ENCODE results near the gene NPBWR2. TPM values are rescaled to one million over a fixed set of nuclear protein-coding genes. Genes with fewer than 3 reads are reported as not detected.
A peak's percentile ranks its signal among the peaks of the same experiment; 100 is the strongest.

The NPBWR2 gene
- total RNA-seq, 1 experiment from 2014 or later = not detected

DNA sequence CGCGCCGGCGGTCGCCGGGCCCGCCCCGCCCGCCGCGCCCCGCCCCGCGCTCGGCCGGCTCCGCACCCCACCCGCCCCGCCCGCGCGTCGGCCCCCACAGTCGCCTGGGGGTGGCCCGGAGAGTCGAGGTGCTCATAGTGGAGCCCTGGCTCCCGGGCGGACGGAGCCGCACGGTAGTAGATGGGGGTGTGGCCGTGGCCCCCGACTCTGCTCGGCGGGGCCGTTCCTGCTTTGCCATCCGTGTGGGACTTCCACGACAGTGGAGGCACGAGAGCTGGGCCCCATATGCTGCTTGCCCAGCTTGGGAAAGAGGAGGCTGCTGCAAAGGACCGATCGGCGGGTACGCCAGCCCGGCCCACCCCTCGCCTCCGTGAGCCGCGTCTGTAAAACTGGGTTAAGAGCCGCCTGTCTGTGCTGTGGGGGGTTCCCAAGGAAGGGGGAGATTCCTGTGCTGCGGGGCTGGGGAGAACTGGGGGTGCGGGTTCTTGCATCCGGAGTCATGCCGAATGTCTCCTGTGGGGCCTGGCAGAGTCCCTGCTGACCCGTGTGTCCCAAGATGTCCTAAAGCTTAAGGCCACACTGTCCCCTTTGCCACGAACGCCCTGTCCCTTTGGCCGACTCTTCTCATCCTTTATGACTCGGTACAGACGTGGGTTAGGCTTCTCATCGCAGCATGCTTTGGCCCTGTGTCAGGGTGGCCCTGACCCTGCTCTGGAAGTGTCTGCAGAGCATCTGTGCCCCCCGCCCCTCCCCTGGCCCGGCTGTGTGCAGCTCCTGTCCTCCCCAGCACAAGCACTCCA lies 27.2 kb downstream of the NPBWR2 start, which contains the start of gene OPRL1:
Gene OPRL1 (plus strand): TSS at position 70 of the 800 bp plus-strand sequence. CDS start 12,639 bp downstream, outside the sequence.
- DNase-seq (ENCODE audit: low read depth, low spot score) (no peak), ATAC-seq (peak; percentile 22)
- peak within 1 kb of the TSS; percentile 87 for H3K27ac ChIP-seq (ENCODE audit: low read length)
- intact Hi-C loops (cut with micrococcal nuclease; ENCODE audit: unreplicated experiment) (no loop called here), in situ Hi-C loops (cut with HindIII; ENCODE audit: low pct_unique_long_range_greater_than_20kb, low sequenced_read_pairs) (no loop called here)
- peaks cover 21% of the 10 kb centered on the region for H3K4me1 ChIP-seq (ENCODE audit: control insufficient read depth, insufficient read depth, low read length)
- H3K36me3 ChIP-seq (ENCODE audit: control insufficient read depth, insufficient read depth, low read length) = no peaks in the 10 kb centered on the region
- peak within 1 kb of the TSS; percentile 78 to 82 for H3K4me3 ChIP-seq (ENCODE audit: low read depth in 2 of 2, low read length in 2 of 2)
- POLR2A ChIA-PET = no interaction called here
- TF ChIP-seq, protein P1, sequence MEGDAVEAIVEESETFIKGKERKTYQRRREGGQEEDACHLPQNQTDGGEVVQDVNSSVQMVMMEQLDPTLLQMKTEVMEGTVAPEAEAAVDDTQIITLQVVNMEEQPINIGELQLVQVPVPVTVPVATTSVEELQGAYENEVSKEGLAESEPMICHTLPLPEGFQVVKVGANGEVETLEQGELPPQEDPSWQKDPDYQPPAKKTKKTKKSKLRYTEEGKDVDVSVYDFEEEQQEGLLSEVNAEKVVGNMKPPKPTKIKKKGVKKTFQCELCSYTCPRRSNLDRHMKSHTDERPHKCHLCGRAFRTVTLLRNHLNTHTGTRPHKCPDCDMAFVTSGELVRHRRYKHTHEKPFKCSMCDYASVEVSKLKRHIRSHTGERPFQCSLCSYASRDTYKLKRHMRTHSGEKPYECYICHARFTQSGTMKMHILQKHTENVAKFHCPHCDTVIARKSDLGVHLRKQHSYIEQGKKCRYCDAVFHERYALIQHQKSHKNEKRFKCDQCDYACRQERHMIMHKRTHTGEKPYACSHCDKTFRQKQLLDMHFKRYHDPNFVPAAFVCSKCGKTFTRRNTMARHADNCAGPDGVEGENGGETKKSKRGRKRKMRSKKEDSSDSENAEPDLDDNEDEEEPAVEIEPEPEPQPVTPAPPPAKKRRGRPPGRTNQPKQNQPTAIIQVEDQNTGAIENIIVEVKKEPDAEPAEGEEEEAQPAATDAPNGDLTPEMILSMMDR (IDR thresholded peaks at IDR 0.05) = no peak
- TF ChIP-seq TCF7L2 (IDR thresholded peaks at IDR 0.05; ENCODE audit: low read depth, low read length) (no peak), SIN3A (IDR thresholded peaks at IDR 0.05; ENCODE audit: borderline replicate concordance, insufficient read depth, low read depth, low read length) (no peak), POLR2AphosphoS5 (IDR thresholded peaks at IDR 0.05; ENCODE audit: low read depth, low read length) (no peak)
- TF ChIP-seq, protein P2, sequence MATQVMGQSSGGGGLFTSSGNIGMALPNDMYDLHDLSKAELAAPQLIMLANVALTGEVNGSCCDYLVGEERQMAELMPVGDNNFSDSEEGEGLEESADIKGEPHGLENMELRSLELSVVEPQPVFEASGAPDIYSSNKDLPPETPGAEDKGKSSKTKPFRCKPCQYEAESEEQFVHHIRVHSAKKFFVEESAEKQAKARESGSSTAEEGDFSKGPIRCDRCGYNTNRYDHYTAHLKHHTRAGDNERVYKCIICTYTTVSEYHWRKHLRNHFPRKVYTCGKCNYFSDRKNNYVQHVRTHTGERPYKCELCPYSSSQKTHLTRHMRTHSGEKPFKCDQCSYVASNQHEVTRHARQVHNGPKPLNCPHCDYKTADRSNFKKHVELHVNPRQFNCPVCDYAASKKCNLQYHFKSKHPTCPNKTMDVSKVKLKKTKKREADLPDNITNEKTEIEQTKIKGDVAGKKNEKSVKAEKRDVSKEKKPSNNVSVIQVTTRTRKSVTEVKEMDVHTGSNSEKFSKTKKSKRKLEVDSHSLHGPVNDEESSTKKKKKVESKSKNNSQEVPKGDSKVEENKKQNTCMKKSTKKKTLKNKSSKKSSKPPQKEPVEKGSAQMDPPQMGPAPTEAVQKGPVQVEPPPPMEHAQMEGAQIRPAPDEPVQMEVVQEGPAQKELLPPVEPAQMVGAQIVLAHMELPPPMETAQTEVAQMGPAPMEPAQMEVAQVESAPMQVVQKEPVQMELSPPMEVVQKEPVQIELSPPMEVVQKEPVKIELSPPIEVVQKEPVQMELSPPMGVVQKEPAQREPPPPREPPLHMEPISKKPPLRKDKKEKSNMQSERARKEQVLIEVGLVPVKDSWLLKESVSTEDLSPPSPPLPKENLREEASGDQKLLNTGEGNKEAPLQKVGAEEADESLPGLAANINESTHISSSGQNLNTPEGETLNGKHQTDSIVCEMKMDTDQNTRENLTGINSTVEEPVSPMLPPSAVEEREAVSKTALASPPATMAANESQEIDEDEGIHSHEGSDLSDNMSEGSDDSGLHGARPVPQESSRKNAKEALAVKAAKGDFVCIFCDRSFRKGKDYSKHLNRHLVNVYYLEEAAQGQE (IDR thresholded peaks at IDR 0.05; ENCODE audit: insufficient read depth in 1 of 2, low read depth in 2 of 2, low read length in 1 of 2) = no peak
- H3K9me3 ChIP-seq (ENCODE audit: control insufficient read depth, insufficient read depth, low read depth, low read length) = no peaks in the 10 kb centered on the region
- CTCF ChIA-PET = interaction anchor here (0.6 kb wide), 1 partner anchor 36 kb away, joined by 3 read pairs; no protein-coding TSS in a partner anchor
- no TSS peak for BruUV-seq (replicated peaks)
- no peaks in the 10 kb centered on the region for H3K27me3 ChIP-seq (ENCODE audit: control insufficient read depth, insufficient read depth, low read length)

DNA sequence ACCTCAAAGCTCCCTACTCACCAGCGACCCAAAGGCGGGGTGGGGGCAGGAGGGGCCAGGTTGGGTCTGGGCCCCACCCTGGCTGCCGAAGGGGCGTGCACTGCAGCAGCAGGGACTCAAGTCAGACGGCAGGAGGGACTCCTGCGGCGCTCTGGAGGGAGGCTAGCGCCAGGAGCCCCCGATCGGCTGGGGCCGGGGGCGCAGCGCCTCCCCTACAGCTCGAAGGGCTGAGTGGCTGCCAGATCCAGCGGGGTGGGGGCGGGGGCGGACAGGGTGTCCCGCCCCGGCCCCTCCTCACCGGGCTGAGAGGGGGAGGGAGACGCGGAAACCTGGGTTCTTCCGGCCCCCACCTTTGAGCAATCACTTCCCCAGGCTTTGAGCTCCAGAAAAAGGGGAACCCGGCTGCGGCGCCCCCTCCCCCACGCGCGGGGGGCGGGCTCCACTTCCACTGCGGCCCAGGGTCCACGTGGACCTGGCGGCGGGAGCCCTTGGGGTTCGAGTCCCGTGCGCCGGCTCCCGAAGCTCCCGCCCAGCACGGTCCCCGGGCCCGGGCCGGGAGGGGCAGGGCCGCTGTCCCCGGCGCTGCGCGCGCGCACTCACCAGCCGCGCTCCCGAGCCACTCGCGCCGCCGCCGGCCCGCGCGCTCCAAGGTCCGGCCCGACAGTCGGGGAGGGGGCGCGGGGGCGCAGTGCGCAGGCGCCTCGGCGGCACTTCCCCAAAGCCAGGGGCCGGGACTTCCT lies 27.9 kb downstream of the NPBWR2 start, which contains the start of gene RGS19:
Gene RGS19 (minus strand): TSS at position 246 of the 740 bp plus-strand sequence. CDS start 2,632 bp downstream, outside the sequence.
- H3K9me3 ChIP-seq (ENCODE audit: control insufficient read depth, insufficient read depth, low read depth, low read length) = no peaks in the 10 kb centered on the region
- peaks cover 21% of the 10 kb centered on the region for H3K4me1 ChIP-seq (ENCODE audit: control insufficient read depth, insufficient read depth, low read length)
- peak; percentile 76 for ATAC-seq
- BruUV-seq (replicated peaks) = no TSS peak
- TF ChIP-seq, protein P1 (IDR thresholded peaks at IDR 0.05) = no peak
- no peak for TF ChIP-seq TCF7L2 (IDR thresholded peaks at IDR 0.05; ENCODE audit: low read depth, low read length)
- TF ChIP-seq, protein P2 (IDR thresholded peaks at IDR 0.05; ENCODE audit: insufficient read depth in 1 of 2, low read depth in 2 of 2, low read length in 1 of 2) = no peak
- no peak for TF ChIP-seq POLR2AphosphoS5 (IDR thresholded peaks at IDR 0.05; ENCODE audit: low read depth, low read length)
- TF ChIP-seq SIN3A (IDR thresholded peaks at IDR 0.05; ENCODE audit: borderline replicate concordance, insufficient read depth, low read depth, low read length) = no peak
- POLR2A ChIA-PET = interaction anchor here (0.6 kb wide), 1 partner anchor 40 kb away, joined by 3 read pairs; no protein-coding TSS in a partner anchor
- in situ Hi-C loops (cut with HindIII; ENCODE audit: low pct_unique_long_range_greater_than_20kb, low sequenced_read_pairs) = no loop called here
- intact Hi-C loops (cut with micrococcal nuclease; ENCODE audit: unreplicated experiment) = no loop called here
- H3K36me3 ChIP-seq (ENCODE audit: control insufficient read depth, insufficient read depth, low read length) = no peaks in the 10 kb centered on the region
- H3K4me3 ChIP-seq (ENCODE audit: low read depth in 2 of 2, low read length in 2 of 2) = peak within 1 kb of the TSS; percentile 78 to 82
- CTCF ChIA-PET = interaction anchor here (0.5 kb wide), 1 partner anchor 89 kb away, joined by 4 read pairs; no protein-coding TSS in a partner anchor
- no peak for DNase-seq (ENCODE audit: low read depth, low spot score)
- no peaks in the 10 kb centered on the region for H3K27me3 ChIP-seq (ENCODE audit: control insufficient read depth, insufficient read depth, low read length)
- peak within 1 kb of the TSS; percentile 87 for H3K27ac ChIP-seq (ENCODE audit: low read length)
